Endothelial cell of umbilical vein (primary cell): ENCODE data around the gene SRPX. TPM values are rescaled to one million over a fixed set of nuclear protein-coding genes. Genes with fewer than 3 reads are reported as not detected.

ENCODE experiments used
- BruUV-seq: library from RNA; stranded (reverse); fragments of 400-500 nt; replicated peaks from 2 replicates; lab custom pipeline; 2021; lab: Mats Ljungman, UMichigan
- CTCF ChIA-PET: fragments of 300-600, 350-600 bp; sonication (Branson Sonifier 250); formaldehyde crosslinking; loops from one replicate; lab custom pipeline; 2021; ENCODE audit warnings: antibody characterized with exemption, inconsistent platforms; lab: Charles Lee
- POLR2A ChIA-PET: fragments of 300-600, 350-600 bp; sonication (Branson Sonifier 250); formaldehyde crosslinking; loops from one replicate; lab custom pipeline; 2021; ENCODE audit warnings: antibody characterized with exemption, inconsistent platforms; lab: Charles Lee
- DNase-seq: peaks from one replicate; pipeline ENCODE4 v3.0.0-alpha.2; 2011; ENCODE audit warnings: low read depth, low spot score
- FAIRE-seq: peaks from 2 replicates; lab custom pipeline; 2011; peaks lifted over from hg19 to GRCh38; lab: Jason Lieb, UNC
- H2AFZ ChIP-seq: 2 replicates; pipeline ENCODE4 v1.6.0; 2012; ENCODE audit warnings: low read depth, low read length, control low read depth, inconsistent platforms
- H3K27ac ChIP-seq: 2 replicates; pipeline ENCODE4 v1.5.1; 2011; ENCODE audit warnings: low read depth, mild to moderate bottlenecking, control low read depth, low read length, moderate library complexity; ENCODE audit not compliant: insufficient read depth
- H3K27me3 ChIP-seq, 2 experiments: 2 replicates each; pipeline versions ENCODE4 v1.6.0 to v1.6.1; 2011; ENCODE audit warnings: low read length in 2 of 2, mixed read lengths in 1 of 2; ENCODE audit not compliant: control insufficient read depth in 2 of 2, insufficient read depth in 2 of 2
- H3K36me3 ChIP-seq, 2 experiments: 2 replicates in 1 of 2; 3 replicates in 1 of 2; pipeline ENCODE4 v1.5.1; 2011; ENCODE audit warnings: low read length in 2 of 2, mild to moderate bottlenecking in 1 of 2, moderate library complexity in 1 of 2; ENCODE audit not compliant: control insufficient read depth in 2 of 2, insufficient read depth in 2 of 2; ENCODE audit errors: extremely low read depth in 1 of 2
- H3K4me1 ChIP-seq: 3 replicates; pipeline ENCODE4 v1.5.1; 2011; ENCODE audit warnings: mild to moderate bottlenecking, low read length; ENCODE audit not compliant: control insufficient read depth, insufficient read depth; ENCODE audit errors: extremely low read depth
- H3K4me2 ChIP-seq: 2 replicates; pipeline ENCODE4 v1.6.1; 2011; ENCODE audit warnings: low read length, control low read depth, mixed read lengths; ENCODE audit not compliant: insufficient read depth
- H3K4me3 ChIP-seq, 3 experiments: fragments of 200-600 bp in 1 of 3; sonication (generic), shearing (Covaris generic) in 1 of 3; replicated peaks in 1 of 3; 2 replicates each; pipeline ENCODE4 v1.5.1; 2011 to 2016; ENCODE audit warnings: control low read depth in 3 of 3, low read length in 3 of 3, mild to moderate bottlenecking in 2 of 3, inconsistent platforms in 1 of 3, low read depth in 1 of 3, moderate library complexity in 1 of 3; ENCODE audit not compliant: insufficient read depth in 1 of 3
- H3K79me2 ChIP-seq: 2 replicates; pipeline ENCODE4 v1.6.0; 2012; ENCODE audit warnings: low read length, inconsistent platforms; ENCODE audit not compliant: control insufficient read depth, insufficient read depth
- H3K9ac ChIP-seq: replicated peaks from 2 replicates; pipeline ENCODE3; 2011; ENCODE audit warnings: low read length, control low read depth; ENCODE audit not compliant: insufficient read depth; ENCODE audit errors: extremely low read depth
- H3K9me1 ChIP-seq: replicated peaks from 3 replicates; pipeline ENCODE4 v1.6.0; 2011; ENCODE audit warnings: mild to moderate bottlenecking, low read length; ENCODE audit not compliant: control insufficient read depth, insufficient read depth; ENCODE audit errors: extremely low read depth
- H3K9me3 ChIP-seq: replicated peaks from 2 replicates; pipeline ENCODE4 v1.5.1; 2012; ENCODE audit warnings: low read length, inconsistent platforms; ENCODE audit not compliant: control insufficient read depth, insufficient read depth
- H4K20me1 ChIP-seq: replicated peaks from 2 replicates; pipeline ENCODE3; 2011; ENCODE audit warnings: mild to moderate bottlenecking, low read length; ENCODE audit not compliant: control insufficient read depth, insufficient read depth; ENCODE audit errors: extremely low read depth
- CTCF ChIP-seq, 2 donors: IDR thresholded peaks; 1 replicate in 1 of 2; 2 replicates in 1 of 2; pipeline ENCODE4 v1.5.1; 2011; ENCODE audit warnings: low read length in 2 of 2, mild to moderate bottlenecking in 2 of 2, moderate library complexity in 2 of 2, control low read depth in 1 of 2, inconsistent platforms in 1 of 2, low read depth in 1 of 2; ENCODE audit not compliant: insufficient read depth in 1 of 2; ENCODE audit errors: extremely low read depth in 1 of 2
- EZH2 ChIP-seq: IDR thresholded peaks from 2 replicates; pipeline ENCODE4 v1.6.1; 2012; ENCODE audit warnings: borderline replicate concordance, low read depth, mild to moderate bottlenecking, moderate library complexity, low read length, inconsistent platforms; ENCODE audit not compliant: severe bottlenecking
- FOS ChIP-seq: IDR thresholded peaks from 2 replicates; pipeline ENCODE4 v1.6.1; 2011; ENCODE audit warnings: mild to moderate bottlenecking, low read length, moderate library complexity, borderline replicate concordance; ENCODE audit not compliant: insufficient read depth
- GATA2 ChIP-seq: IDR thresholded peaks from 2 replicates; pipeline ENCODE4 v1.7.0; 2011; ENCODE audit warnings: low read depth, mild to moderate bottlenecking, moderate library complexity, mixed read lengths, low read length; ENCODE audit not compliant: insufficient read length, insufficient read depth
- JUN ChIP-seq: IDR thresholded peaks from 2 replicates; pipeline ENCODE4 v1.6.1; 2011; ENCODE audit warnings: borderline replicate concordance, low read depth; ENCODE audit not compliant: insufficient read length, insufficient read depth
- POLR2A ChIP-seq: IDR thresholded peaks from 2 replicates; pipeline ENCODE4 v1.6.1; 2012; ENCODE audit warnings: low read depth, mild to moderate bottlenecking, control low read depth, low read length
- dilution Hi-C: fragments of 300-500 bp; cut with MboI; formaldehyde crosslinking; loops from one replicate; pipeline ENCODE4 v1.15.0; 2019; ENCODE audit warnings: low sequenced_read_pairs; ENCODE audit not compliant: extremely low pct_ligation_motif_present
- intact Hi-C: fragments of 100-400 bp; cut with micrococcal nuclease; formaldehyde crosslinking; loops from one replicate; pipeline ENCODE4 v1.10.0; 2022
- polyA plus RNA-seq, 4 experiments: library from polyadenylated mRNA; depleted of rRNA in 3 of 4; stranded (reverse) in 3 of 4; unstranded in 1 of 4; fragments of >200 nt; gene quantifications; 2 replicates each; pipeline versions ENCODE4 v1.2.1 to v1.2.3, GENCODE V29; 2011 to 2012; ENCODE audit warnings: missing spikeins in 1 of 4
- total RNA-seq: library from RNA; stranded (reverse); gene quantifications from 2 replicates; pipeline ENCODE4 v1.2.3, GENCODE V29; 2021

Gene SRPX
- total and polyA plus RNA-seq, 2 donors (not counting 3 experiments of a cell fraction or from before 2014, with no cell fraction given), result 104 to 140 TPM

DNA sequence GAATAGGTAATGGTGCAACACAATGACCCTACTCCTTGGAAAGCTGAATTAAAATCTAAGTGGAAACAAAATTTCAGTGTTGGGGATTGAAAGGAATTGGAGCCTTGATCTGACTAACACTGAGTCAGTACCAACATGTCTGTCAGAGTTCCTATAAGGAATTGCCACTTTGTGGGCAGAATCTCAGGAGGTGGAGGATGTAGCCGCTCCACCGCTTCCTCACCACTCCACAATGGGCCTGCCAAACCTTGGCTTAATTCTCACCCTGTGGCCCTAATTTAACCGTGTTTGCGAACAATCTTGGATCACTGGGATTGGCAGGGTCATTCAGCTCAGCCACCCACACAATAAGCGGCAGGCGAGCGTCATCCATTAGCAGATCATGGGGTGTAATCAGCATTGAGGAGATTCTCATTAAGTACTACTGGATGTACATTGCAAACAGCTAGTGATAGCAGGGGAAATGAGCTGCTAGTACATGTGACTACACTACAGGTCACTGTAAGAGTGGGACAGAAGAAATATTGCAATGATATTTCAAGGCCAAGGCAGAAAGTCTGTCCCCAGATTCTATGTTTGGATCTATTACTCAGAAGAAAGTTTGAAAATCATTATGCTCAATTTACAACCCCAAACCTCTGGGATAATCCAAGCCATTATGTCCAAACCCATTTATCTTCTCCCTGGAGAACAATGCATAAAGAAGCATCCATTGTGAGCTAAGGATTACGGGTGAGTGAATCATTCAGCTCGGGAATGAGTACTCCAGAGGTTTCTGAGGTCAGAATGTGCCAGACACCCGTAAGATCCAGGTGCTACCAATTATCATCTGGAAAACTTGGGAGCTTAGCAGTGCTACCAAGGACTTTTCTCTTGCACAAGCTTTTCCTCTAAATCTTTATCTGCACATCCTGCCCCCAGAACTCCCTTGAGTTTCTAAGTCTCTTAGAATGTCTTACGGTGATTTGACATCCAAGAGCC, 5.8 kb downstream of the SRPX start:
- ChIA-PET POLR2A (interaction anchor here (0.6 kb wide), 1 partner anchor 112 kb away, joined by 6 read pairs; no protein-coding TSS in a partner anchor), CTCF (interaction anchor here (1.0 to 1.2 kb wide), 2 partner anchors 47 to 67 kb away, joined by 3 read pairs; no protein-coding TSS in a partner anchor)
- Histone ChIP-seq H3K9me3 (no peaks in the 10 kb centered on the region), H4K20me1 (no peaks in the 10 kb centered on the region), H2AFZ (peak overlapping the region; percentile 47), H3K79me2 (peaks cover 82% of the 10 kb centered on the region), H3K27ac (peak overlapping the region; percentile 90), H3K4me1 (peaks cover 62% of the 10 kb centered on the region), H3K9ac (peak overlapping the region; percentile 9), H3K36me3 (no peaks in the 10 kb centered on the region), H3K4me2 (peak overlapping the region; percentile 35), H3K27me3 (no peaks in the 10 kb centered on the region), H3K9me1 (no peaks in the 10 kb centered on the region), H3K4me3 (no peak overlapping the region)
- intact Hi-C loops (no loop called here), dilution Hi-C loops (no loop called here)
- BruUV-seq, result no TSS peak
- peak; percentile 25 for DNase-seq
- FAIRE-seq, result peak; percentile 69
- no peak for TF ChIP-seq EZH2
- TF ChIP-seq POLR2A, result no peak
- TF ChIP-seq FOS, result peak; percentile 48
- TF ChIP-seq CTCF (IDR thresholded peaks at IDR 0.05; ENCODE audit: extremely low read depth in 1 of 2, insufficient read depth in 1 of 2, low read depth in 1 of 2, low read length in 2 of 2), result no peak
- TF ChIP-seq GATA2, result no peak
- TF ChIP-seq JUN, result no peak
